MCF 10A (cell line): ENCODE data around the gene CRIP3. TPM values are rescaled to one million over a fixed set of nuclear protein-coding genes. Genes with fewer than 3 reads are reported as not detected.

Experiments used
- BruUV-seq: library from RNA; stranded (reverse); fragments of 400-500 nt; replicated peaks from 2 replicates; lab custom pipeline; 2021; lab: Mats Ljungman, UMichigan
- CTCF ChIA-PET: fragments of 300-600 bp; sonication (Branson Sonifier 250); formaldehyde crosslinking; extraction: SDS; loops from one replicate; lab custom pipeline; 2021; ENCODE audit warnings: antibody characterized with exemption, inconsistent platforms; lab: Yijun Ruan, JAX
- POLR2A ChIA-PET: fragments of 300-600, 350-650 bp; sonication (Branson Sonifier 250); formaldehyde crosslinking; extraction: SDS; loops from one replicate; lab custom pipeline; 2020; ENCODE audit warnings: antibody characterized with exemption, inconsistent platforms; lab: Yijun Ruan, JAX
- DNase-seq: peaks from one replicate; pipeline ENCODE4 v3.0.0-alpha.2; 2018; ENCODE audit not compliant: unreplicated experiment
- H3K27ac Mint-ChIP-seq: one replicate; pipeline ENCODE4 v1.8.0; 2022; ENCODE audit warnings: mild to moderate bottlenecking, low read depth, mixed read lengths; ENCODE audit not compliant: unreplicated experiment
- H3K27me3 Mint-ChIP-seq: one replicate; pipeline ENCODE4 v1.8.0; 2022; ENCODE audit warnings: mixed read lengths; ENCODE audit not compliant: insufficient read depth, unreplicated experiment
- H3K36me3 Mint-ChIP-seq: one replicate; pipeline ENCODE4 v1.8.0; 2022; ENCODE audit warnings: mild to moderate bottlenecking, moderate library complexity, mixed read lengths; ENCODE audit not compliant: insufficient read depth, unreplicated experiment
- H3K4me1 Mint-ChIP-seq: one replicate; pipeline ENCODE4 v1.8.0; 2022; ENCODE audit warnings: mixed read lengths; ENCODE audit not compliant: insufficient read depth, unreplicated experiment
- H3K4me3 Mint-ChIP-seq: one replicate; pipeline ENCODE4 v1.8.0; 2022; ENCODE audit warnings: mild to moderate bottlenecking, moderate library complexity, mixed read lengths; ENCODE audit not compliant: unreplicated experiment
- H3K9me3 Mint-ChIP-seq: one replicate; pipeline ENCODE4 v1.8.0; 2022; ENCODE audit warnings: mixed read lengths; ENCODE audit not compliant: unreplicated experiment
- intact Hi-C: fragments of 100-400 bp; cut with micrococcal nuclease; formaldehyde crosslinking; loops from 2 replicates; pipeline ENCODE4 v1.14.1; 2022
- total RNA-seq: library from RNA; stranded (reverse); gene quantifications from 2 replicates; pipeline ENCODE4 v1.2.3, GENCODE V29; 2022
- TF ChIP-seq, protein P1 (sequence below): fragments of 200-600 bp; IDR thresholded peaks from one replicate; pipeline ENCODE4 v1.8.0; 2022; ENCODE audit warnings: antibody characterized with exemption, mild to moderate bottlenecking; ENCODE audit not compliant: unreplicated experiment

The CRIP3 gene
- total RNA-seq, 1 experiment from 2014 or later, result not detected

DNA sequence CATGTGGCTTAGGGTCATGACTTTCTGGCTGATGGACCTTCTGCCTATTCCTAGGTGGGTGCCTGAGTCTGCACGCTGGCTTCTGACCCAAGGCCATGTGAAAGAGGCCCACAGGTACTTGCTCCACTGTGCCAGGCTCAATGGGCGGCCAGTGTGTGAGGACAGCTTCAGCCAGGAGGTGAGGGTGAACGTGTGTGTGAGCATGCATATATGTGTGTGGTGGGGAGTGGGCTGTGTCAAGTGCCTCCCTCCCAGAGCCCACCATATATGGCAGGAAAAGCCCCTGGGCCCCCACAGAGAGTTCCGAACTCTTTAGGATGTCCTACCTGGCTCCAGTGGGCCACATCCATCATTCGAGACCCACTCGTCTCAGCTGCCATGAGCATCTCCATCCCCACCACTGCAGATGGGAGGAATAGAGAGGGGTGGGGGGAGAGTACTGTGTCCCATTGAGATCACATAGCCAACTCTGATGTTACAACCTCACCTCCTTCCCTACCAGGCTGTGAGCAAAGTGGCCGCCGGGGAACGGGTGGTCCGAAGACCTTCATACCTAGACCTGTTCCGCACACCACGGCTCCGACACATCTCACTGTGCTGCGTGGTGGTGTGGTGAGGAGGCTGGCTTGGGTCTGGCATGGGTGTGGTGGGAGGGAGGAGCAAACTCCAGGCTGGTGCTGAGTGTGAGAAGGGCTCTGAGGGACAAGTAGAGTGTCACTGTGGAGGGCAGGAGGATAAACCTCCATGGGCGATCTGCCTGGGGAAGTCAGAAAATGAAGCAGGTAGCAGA, 7.3 kb downstream of the CRIP3 start:
- no peaks in the 10 kb centered on the region for H3K36me3 Mint-ChIP-seq
- no peak overlapping the region for H3K27ac Mint-ChIP-seq
- no peak for DNase-seq
- no peaks in the 10 kb centered on the region for H3K9me3 Mint-ChIP-seq
- no peaks in the 10 kb centered on the region for H3K4me1 Mint-ChIP-seq
- intact Hi-C loops, result no loop called here
- H3K27me3 Mint-ChIP-seq, result peaks cover 34% of the 10 kb centered on the region
- ChIA-PET CTCF (interaction anchor here (1.0 kb wide), 1 partner anchor 32 kb away, joined by 3 read pairs; no protein-coding TSS in a partner anchor), POLR2A (no interaction called here)
- BruUV-seq, result no TSS peak
- H3K4me3 Mint-ChIP-seq, result no peak overlapping the region
- TF ChIP-seq, protein P1, sequence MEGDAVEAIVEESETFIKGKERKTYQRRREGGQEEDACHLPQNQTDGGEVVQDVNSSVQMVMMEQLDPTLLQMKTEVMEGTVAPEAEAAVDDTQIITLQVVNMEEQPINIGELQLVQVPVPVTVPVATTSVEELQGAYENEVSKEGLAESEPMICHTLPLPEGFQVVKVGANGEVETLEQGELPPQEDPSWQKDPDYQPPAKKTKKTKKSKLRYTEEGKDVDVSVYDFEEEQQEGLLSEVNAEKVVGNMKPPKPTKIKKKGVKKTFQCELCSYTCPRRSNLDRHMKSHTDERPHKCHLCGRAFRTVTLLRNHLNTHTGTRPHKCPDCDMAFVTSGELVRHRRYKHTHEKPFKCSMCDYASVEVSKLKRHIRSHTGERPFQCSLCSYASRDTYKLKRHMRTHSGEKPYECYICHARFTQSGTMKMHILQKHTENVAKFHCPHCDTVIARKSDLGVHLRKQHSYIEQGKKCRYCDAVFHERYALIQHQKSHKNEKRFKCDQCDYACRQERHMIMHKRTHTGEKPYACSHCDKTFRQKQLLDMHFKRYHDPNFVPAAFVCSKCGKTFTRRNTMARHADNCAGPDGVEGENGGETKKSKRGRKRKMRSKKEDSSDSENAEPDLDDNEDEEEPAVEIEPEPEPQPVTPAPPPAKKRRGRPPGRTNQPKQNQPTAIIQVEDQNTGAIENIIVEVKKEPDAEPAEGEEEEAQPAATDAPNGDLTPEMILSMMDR, result no peak

DNA sequence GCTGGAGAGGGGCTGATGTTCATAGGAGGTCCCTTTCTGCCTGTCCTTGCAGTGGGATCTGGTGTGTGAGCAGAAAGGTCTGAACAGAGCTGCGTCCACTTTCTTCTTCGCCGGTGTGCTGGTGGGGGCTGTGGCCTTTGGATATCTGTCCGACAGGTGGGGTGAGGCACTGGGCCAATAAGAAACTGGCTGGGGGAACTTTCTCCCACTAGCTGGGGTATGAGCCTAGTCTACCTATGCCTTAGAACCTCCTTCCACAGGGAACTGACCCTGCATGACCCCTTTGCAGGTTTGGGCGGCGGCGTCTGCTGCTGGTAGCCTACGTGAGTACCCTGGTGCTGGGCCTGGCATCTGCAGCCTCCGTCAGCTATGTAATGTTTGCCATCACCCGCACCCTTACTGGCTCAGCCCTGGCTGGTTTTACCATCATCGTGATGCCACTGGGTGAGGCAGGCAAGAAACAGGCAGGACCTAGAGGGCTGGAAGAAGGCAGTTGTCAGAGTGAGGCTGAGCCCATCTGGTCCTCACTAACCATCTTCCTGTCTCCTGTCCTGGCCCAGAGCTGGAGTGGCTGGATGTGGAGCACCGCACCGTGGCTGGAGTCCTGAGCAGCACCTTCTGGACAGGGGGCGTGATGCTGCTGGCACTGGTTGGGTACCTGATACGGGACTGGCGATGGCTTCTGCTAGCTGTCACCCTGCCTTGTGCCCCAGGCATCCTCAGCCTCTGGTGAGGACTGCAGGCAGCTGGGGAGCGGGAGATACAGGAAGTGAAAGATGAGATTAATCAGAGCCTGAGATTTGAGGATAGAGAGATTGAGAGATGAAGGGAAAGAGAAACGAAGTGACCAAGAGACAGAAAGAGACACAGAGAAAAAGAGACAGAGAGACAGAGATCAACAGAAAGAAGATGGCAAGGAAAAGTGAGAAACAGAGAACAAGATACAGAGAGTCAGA, 9.0 kb downstream of the CRIP3 start:
- ChIA-PET CTCF (interaction anchor here (1.1 to 1.7 kb wide), 2 partner anchors 11 to 35 kb away, joined by 3 to 4 read pairs; no protein-coding TSS in a partner anchor), POLR2A (interaction anchor here (0.7 kb wide), 1 partner anchor 321 kb away, joined by 3 read pairs; no protein-coding TSS in a partner anchor)
- intact Hi-C loops, result no loop called here
- Mint-ChIP-seq H3K4me3 (no peak overlapping the region), H3K27me3 (peaks cover 34% of the 10 kb centered on the region), H3K36me3 (no peaks in the 10 kb centered on the region), H3K9me3 (no peaks in the 10 kb centered on the region), H3K4me1 (no peaks in the 10 kb centered on the region), H3K27ac (no peak overlapping the region)
- DNase-seq, result no peak
- TF ChIP-seq, protein P1, result no peak
- no TSS peak for BruUV-seq

DNA sequence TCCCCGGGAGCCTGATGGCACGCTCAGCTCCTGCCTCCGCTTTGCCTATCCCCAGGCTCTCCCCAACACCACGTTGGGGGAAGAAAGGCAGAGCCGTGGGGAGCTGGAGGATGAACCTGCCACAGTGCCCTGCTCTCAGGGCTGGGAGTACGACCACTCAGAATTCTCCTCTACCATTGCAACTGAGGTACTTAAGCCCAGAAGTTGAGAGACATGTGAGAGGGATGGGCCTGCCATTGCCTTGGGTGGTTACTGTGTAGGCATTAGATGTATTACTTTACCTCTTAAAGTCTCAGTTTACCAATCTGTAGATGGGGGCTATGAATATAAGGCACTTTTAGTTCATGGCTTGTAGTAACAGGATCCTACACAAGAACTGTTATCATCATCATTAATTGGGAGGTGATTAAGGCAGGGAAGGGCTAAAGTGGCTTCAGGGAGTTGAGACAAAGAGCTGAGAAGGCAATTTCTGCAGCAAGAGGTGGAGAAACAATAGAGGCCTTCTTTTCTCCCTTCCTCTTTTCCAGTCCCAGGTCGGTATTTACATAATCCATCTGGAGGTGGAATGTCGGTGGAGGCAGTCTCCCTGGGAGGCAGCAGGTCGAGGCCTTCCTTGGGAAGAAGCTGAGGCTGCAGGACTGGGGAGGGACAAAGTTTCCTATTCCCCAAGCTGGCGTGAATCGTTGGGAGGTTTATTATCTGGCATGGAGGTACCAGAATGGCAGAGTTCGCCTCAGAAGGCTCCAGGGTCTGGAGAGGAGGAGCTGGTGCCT, 9.9 kb downstream of the CRIP3 start:
- Mint-ChIP-seq H3K27ac (no peak overlapping the region), H3K9me3 (no peaks in the 10 kb centered on the region), H3K27me3 (peaks cover 34% of the 10 kb centered on the region), H3K4me3 (no peak overlapping the region), H3K36me3 (no peaks in the 10 kb centered on the region), H3K4me1 (no peaks in the 10 kb centered on the region)
- TF ChIP-seq, protein P1, result no peak
- no TSS peak for BruUV-seq
- POLR2A ChIA-PET, result no interaction called here
- CTCF ChIA-PET, result interaction anchor here (1.1 to 1.7 kb wide), 2 partner anchors 10 to 36 kb away, joined by 3 to 4 read pairs; no protein-coding TSS in a partner anchor
- intact Hi-C loops, result no loop called here
- no peak for DNase-seq
